ENCODE results near the gene DUSP5.
"Not testable (repeated sequence)": the region's sequence is repeated elsewhere in the genome, so short reads cannot be mapped to it uniquely, and the experiment has no call there.

The DUSP5 gene

GRCh38 chr10:110525349-110526260 is 27.9 kb downstream of the DUSP5 start:
- H4K20me1 ChIP-seq (ENCODE audit: insufficient read depth, low read length) = 0 out of 2 replicates have a peak, but pooled peaks cover 3% of the 10 kb centered on the region
- no peaks in the 10 kb centered on the region for H3K9me3 ChIP-seq (replicated peaks; ENCODE audit: insufficient read depth, low read length)
- H3K4me2 ChIP-seq (ENCODE audit: low read depth, low read length) = no peak overlapping the region
- peaks cover 26% of the 10 kb centered on the region for H3K79me2 ChIP-seq (ENCODE audit: low read length)
- H3K36me3 ChIP-seq (replicated peaks; ENCODE audit: insufficient read depth, low read length) = peaks cover 6% of the 10 kb centered on the region; the same call in 1 of the 2 replicates
- H3K27ac ChIP-seq (ENCODE audit: low read length) = no peak overlapping the region; the same call in 1 of the 2 replicates
- H2AFZ ChIP-seq (ENCODE audit: low read length) = no peak overlapping the region
- H3K9ac ChIP-seq (ENCODE audit: low read length) = no peak overlapping the region
- H3F3A ChIP-seq (ENCODE audit: insufficient read depth, low read length) = peaks cover 63% of the 10 kb centered on the region
- no peak for DNase-seq
- TF ChIP-seq CTCF (IDR thresholded peaks at IDR 0.05; ENCODE audit: low read length) (no peak), EZH2 (optimal IDR thresholded peaks at IDR 0.05; ENCODE audit: low read depth, low read length) (no peak), EZH2phosphoT487 (IDR thresholded peaks at IDR 0.05; ENCODE audit: low read length) (no peak)
- no peaks in the 10 kb centered on the region for H3K27me3 ChIP-seq (replicated peaks; ENCODE audit: insufficient read depth, low read length)
- no peak overlapping the region for H3K4me3 ChIP-seq (ENCODE audit: low read length)
- H3K9me2 ChIP-seq (replicated peaks; ENCODE audit: insufficient read depth, low read length) = no peaks in the 10 kb centered on the region
- H3K4me1 ChIP-seq (ENCODE audit: low read length) = peaks cover 41% of the 10 kb centered on the region

GRCh38 chr10:110527731-110528171 is 30.0 kb downstream of the DUSP5 start:
- peaks cover 46% of the 10 kb centered on the region for H3K4me1 ChIP-seq (ENCODE audit: low read length)
- H3K36me3 ChIP-seq (replicated peaks; ENCODE audit: insufficient read depth, low read length) = peaks cover 6% of the 10 kb centered on the region; the same call in 1 of the 2 replicates
- no peak overlapping the region for H3K4me3 ChIP-seq (ENCODE audit: low read length)
- no peaks in the 10 kb centered on the region for H3K9me2 ChIP-seq (replicated peaks; ENCODE audit: insufficient read depth, low read length)
- H4K20me1 ChIP-seq (ENCODE audit: insufficient read depth, low read length) = 0 out of 2 replicates have a peak, but pooled peaks cover 3% of the 10 kb centered on the region
- peaks cover 19% of the 10 kb centered on the region for H3K79me2 ChIP-seq (ENCODE audit: low read length)
- H3K4me2 ChIP-seq (ENCODE audit: low read depth, low read length) = peak overlapping the region; percentile 59; the same call in 1 of the 2 replicates
- H3F3A ChIP-seq (ENCODE audit: insufficient read depth, low read length) = peaks cover 64% of the 10 kb centered on the region
- no peaks in the 10 kb centered on the region for H3K27me3 ChIP-seq (replicated peaks; ENCODE audit: insufficient read depth, low read length)
- 0 out of 2 replicates have a peak overlapping the region, but pooled peaks have one; percentile 4 for H3K9ac ChIP-seq (ENCODE audit: low read length)
- TF ChIP-seq EZH2phosphoT487 (IDR thresholded peaks at IDR 0.05; ENCODE audit: low read length) (no peak), EZH2 (optimal IDR thresholded peaks at IDR 0.05; ENCODE audit: low read depth, low read length) (no peak), CTCF (IDR thresholded peaks at IDR 0.05; ENCODE audit: low read length) (no peak)
- H3K27ac ChIP-seq (ENCODE audit: low read length) = peak overlapping the region; percentile 70; the same call in 1 of the 2 replicates
- H3K9me3 ChIP-seq (replicated peaks; ENCODE audit: insufficient read depth, low read length) = no peaks in the 10 kb centered on the region
- no peak overlapping the region for H2AFZ ChIP-seq (ENCODE audit: low read length)
- DNase-seq = no peak

GRCh38 chr10:110528224-110528996 is 30.7 kb downstream of the DUSP5 start:
- H3K4me2 ChIP-seq (ENCODE audit: low read depth, low read length) = peak overlapping the region; percentile 59
- no peaks in the 10 kb centered on the region for H3K9me2 ChIP-seq (replicated peaks; ENCODE audit: insufficient read depth, low read length)
- peaks cover 3% of the 10 kb centered on the region; the same call in 1 of the 2 replicates for H3K36me3 ChIP-seq (replicated peaks; ENCODE audit: insufficient read depth, low read length)
- peak; percentile 45 for DNase-seq
- H3K27me3 ChIP-seq (replicated peaks; ENCODE audit: insufficient read depth, low read length) = no peaks in the 10 kb centered on the region
- peaks cover 45% of the 10 kb centered on the region for H3K4me1 ChIP-seq (ENCODE audit: low read length)
- H3F3A ChIP-seq (ENCODE audit: insufficient read depth, low read length) = peaks cover 60% of the 10 kb centered on the region
- H3K79me2 ChIP-seq (ENCODE audit: low read length) = peaks cover 16% of the 10 kb centered on the region
- no peaks in the 10 kb centered on the region for H3K9me3 ChIP-seq (replicated peaks; ENCODE audit: insufficient read depth, low read length)
- TF ChIP-seq EZH2 (optimal IDR thresholded peaks at IDR 0.05; ENCODE audit: low read depth, low read length) = no peak
- no peak for TF ChIP-seq CTCF (IDR thresholded peaks at IDR 0.05; ENCODE audit: low read length)
- no peak for TF ChIP-seq EZH2phosphoT487 (IDR thresholded peaks at IDR 0.05; ENCODE audit: low read length)
- no peak overlapping the region for H2AFZ ChIP-seq (ENCODE audit: low read length)
- H3K4me3 ChIP-seq (ENCODE audit: low read length) = no peak overlapping the region
- H3K9ac ChIP-seq (ENCODE audit: low read length) = peak overlapping the region; percentile 4; the same call in 1 of the 2 replicates
- 0 out of 2 replicates have a peak, but pooled peaks cover 2% of the 10 kb centered on the region for H4K20me1 ChIP-seq (ENCODE audit: insufficient read depth, low read length)
- H3K27ac ChIP-seq (ENCODE audit: low read length) = peak overlapping the region; percentile 70

GRCh38 chr10:110528997-110529524 is 31.4 kb downstream of the DUSP5 start:
- peaks cover 44% of the 10 kb centered on the region for H3K4me1 ChIP-seq (ENCODE audit: low read length)

More at GRCh38 chr10:110528997-110529524, 31.4 kb downstream of the DUSP5 start:
- H3F3A ChIP-seq (ENCODE audit: insufficient read depth, low read length) = peaks cover 53% of the 10 kb centered on the region
- H3K36me3 ChIP-seq (replicated peaks; ENCODE audit: insufficient read depth, low read length); H3K27me3 ChIP-seq (replicated peaks; ENCODE audit: insufficient read depth, low read length); H3K9me2 ChIP-seq (replicated peaks; ENCODE audit: insufficient read depth, low read length); H2AFZ ChIP-seq (ENCODE audit: low read length); H3K4me3 ChIP-seq (ENCODE audit: low read length); H4K20me1 ChIP-seq (ENCODE audit: insufficient read depth, low read length); H3K9me3 ChIP-seq (replicated peaks; ENCODE audit: insufficient read depth, low read length): not testable (repeated sequence)
- DNase-seq = peak; percentile 83
- peak overlapping the region; percentile 59; the same call in 1 of the 2 replicates for H3K4me2 ChIP-seq (ENCODE audit: low read depth, low read length)
- peak overlapping the region; percentile 3; the same call in 1 of the 2 replicates for H3K9ac ChIP-seq (ENCODE audit: low read length)
- H3K79me2 ChIP-seq (ENCODE audit: low read length) = peaks cover 13% of the 10 kb centered on the region
- H3K27ac ChIP-seq (ENCODE audit: low read length) = peak overlapping the region; percentile 70
